Measurements from ENCODE around the gene RAPH1.

RAPH1 gene

GRCh38 chr2:203562268-203562667, 27.2 kb upstream of the RAPH1 start:
- H3K4me3 ChIP-seq (ENCODE audit: low read depth, low read length): no peak overlapping the region
- no peak overlapping the region for H3K4me2 ChIP-seq (ENCODE audit: low read length)
- H3K27ac ChIP-seq: no peak overlapping the region
- H2AFZ ChIP-seq: peak overlapping the region; percentile 35
- no peaks in the 10 kb centered on the region for H3K27me3 ChIP-seq (ENCODE audit: control insufficient read depth, insufficient read depth, low read length)
- no peaks in the 10 kb centered on the region for H3K4me1 ChIP-seq
- TF ChIP-seq, protein P1, sequence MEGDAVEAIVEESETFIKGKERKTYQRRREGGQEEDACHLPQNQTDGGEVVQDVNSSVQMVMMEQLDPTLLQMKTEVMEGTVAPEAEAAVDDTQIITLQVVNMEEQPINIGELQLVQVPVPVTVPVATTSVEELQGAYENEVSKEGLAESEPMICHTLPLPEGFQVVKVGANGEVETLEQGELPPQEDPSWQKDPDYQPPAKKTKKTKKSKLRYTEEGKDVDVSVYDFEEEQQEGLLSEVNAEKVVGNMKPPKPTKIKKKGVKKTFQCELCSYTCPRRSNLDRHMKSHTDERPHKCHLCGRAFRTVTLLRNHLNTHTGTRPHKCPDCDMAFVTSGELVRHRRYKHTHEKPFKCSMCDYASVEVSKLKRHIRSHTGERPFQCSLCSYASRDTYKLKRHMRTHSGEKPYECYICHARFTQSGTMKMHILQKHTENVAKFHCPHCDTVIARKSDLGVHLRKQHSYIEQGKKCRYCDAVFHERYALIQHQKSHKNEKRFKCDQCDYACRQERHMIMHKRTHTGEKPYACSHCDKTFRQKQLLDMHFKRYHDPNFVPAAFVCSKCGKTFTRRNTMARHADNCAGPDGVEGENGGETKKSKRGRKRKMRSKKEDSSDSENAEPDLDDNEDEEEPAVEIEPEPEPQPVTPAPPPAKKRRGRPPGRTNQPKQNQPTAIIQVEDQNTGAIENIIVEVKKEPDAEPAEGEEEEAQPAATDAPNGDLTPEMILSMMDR (IDR thresholded peaks at IDR 0.05): no peak
- H3K79me2 ChIP-seq: no peaks in the 10 kb centered on the region
- H3K9ac ChIP-seq: no peak overlapping the region
- no peaks in the 10 kb centered on the region for H3K36me3 ChIP-seq (ENCODE audit: control insufficient read depth, insufficient read depth, low read length)
- no peaks in the 10 kb centered on the region for H3K9me3 ChIP-seq (ENCODE audit: control insufficient read depth, low read length)

GRCh38 chr2:203559641-203560040, 24.5 kb upstream of the RAPH1 start:
- Histone ChIP-seq H3K27me3 (ENCODE audit: control insufficient read depth, insufficient read depth, low read length) (no peaks in the 10 kb centered on the region), H3K9ac (no peak overlapping the region), H2AFZ (no peak overlapping the region), H3K27ac (no peak overlapping the region), H3K36me3 (ENCODE audit: control insufficient read depth, insufficient read depth, low read length) (no peaks in the 10 kb centered on the region), H3K4me1 (no peaks in the 10 kb centered on the region), H3K9me3 (ENCODE audit: control insufficient read depth, low read length) (no peaks in the 10 kb centered on the region), H3K79me2 (no peaks in the 10 kb centered on the region), H3K4me3 (ENCODE audit: low read depth, low read length) (no peak overlapping the region), H3K4me2 (ENCODE audit: low read length) (no peak overlapping the region)
- TF ChIP-seq, protein P1 (IDR thresholded peaks at IDR 0.05): no peak

DNA sequence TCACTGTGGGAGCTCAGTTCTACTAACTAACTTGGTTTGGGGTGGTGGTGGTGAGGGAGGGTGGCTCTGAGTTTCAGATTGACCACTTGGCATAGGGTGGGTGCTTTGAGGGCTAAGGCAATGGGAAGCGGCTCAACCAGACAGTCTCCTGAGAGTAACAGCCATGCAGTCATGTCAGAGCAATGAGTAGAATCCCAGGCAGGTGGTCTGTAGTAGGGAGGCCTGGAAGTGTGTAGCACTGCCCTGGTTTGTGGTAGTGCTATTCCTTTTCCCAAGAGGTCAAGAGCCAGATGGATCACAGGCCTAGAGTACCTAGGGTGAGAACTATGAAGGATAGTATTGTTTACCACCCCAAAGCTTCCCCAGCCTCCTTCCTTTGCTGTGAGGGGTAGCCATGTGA, 18.7 kb upstream of the RAPH1 start:
- no peaks in the 10 kb centered on the region for H3K9me3 ChIP-seq (ENCODE audit: control insufficient read depth, low read length)
- no peak overlapping the region for H3K4me3 ChIP-seq (ENCODE audit: low read depth, low read length)
- no peak overlapping the region for H3K9ac ChIP-seq
- TF ChIP-seq, protein P1 (IDR thresholded peaks at IDR 0.05): no peak
- no peaks in the 10 kb centered on the region for H3K36me3 ChIP-seq (ENCODE audit: control insufficient read depth, insufficient read depth, low read length)
- H3K27me3 ChIP-seq (ENCODE audit: control insufficient read depth, insufficient read depth, low read length): no peaks in the 10 kb centered on the region
- H3K4me1 ChIP-seq: no peaks in the 10 kb centered on the region
- no peak overlapping the region for H3K4me2 ChIP-seq (ENCODE audit: low read length)
- H3K27ac ChIP-seq: no peak overlapping the region
- H3K79me2 ChIP-seq: no peaks in the 10 kb centered on the region
- no peak overlapping the region for H2AFZ ChIP-seq

GRCh38 chr2:203551778-203552177, 16.7 kb upstream of the RAPH1 start:
- Histone ChIP-seq H3K9me3 (ENCODE audit: control insufficient read depth, low read length) (no peaks in the 10 kb centered on the region), H3K36me3 (ENCODE audit: control insufficient read depth, insufficient read depth, low read length) (no peaks in the 10 kb centered on the region), H3K9ac (no peak overlapping the region), H3K79me2 (no peaks in the 10 kb centered on the region), H3K4me2 (ENCODE audit: low read length) (no peak overlapping the region), H3K4me3 (ENCODE audit: low read depth, low read length) (no peak overlapping the region), H3K4me1 (no peaks in the 10 kb centered on the region), H2AFZ (no peak overlapping the region), H3K27ac (no peak overlapping the region), H3K27me3 (ENCODE audit: control insufficient read depth, insufficient read depth, low read length) (no peaks in the 10 kb centered on the region)
- TF ChIP-seq, protein P1 (IDR thresholded peaks at IDR 0.05): no peak

DNA sequence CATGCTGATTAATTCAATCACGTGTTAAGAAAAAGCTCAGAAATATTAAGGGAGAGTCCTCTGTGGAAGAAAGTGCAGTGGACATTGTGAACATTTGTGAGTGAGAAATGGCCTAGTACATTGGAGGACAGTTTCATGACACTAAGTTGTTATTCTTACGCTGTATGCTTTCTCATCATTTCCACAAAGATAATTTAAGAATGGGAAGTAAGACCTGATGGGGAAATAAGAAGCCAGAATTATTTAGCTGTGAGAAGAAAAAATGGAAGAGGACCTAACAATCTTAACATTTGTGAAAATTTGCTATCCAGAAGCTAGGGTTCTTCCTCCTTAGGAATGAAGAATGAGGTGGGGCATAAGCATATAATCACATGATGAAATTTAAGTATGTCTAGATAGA, 15.2 kb upstream of the RAPH1 start:
- no peaks in the 10 kb centered on the region for H3K27me3 ChIP-seq (ENCODE audit: control insufficient read depth, insufficient read depth, low read length)
- no peak overlapping the region for H2AFZ ChIP-seq
- no peaks in the 10 kb centered on the region for H3K4me1 ChIP-seq
- no peaks in the 10 kb centered on the region for H3K9me3 ChIP-seq (ENCODE audit: control insufficient read depth, low read length)
- TF ChIP-seq, protein P1 (IDR thresholded peaks at IDR 0.05): no peak
- no peaks in the 10 kb centered on the region for H3K36me3 ChIP-seq (ENCODE audit: control insufficient read depth, insufficient read depth, low read length)
- no peak overlapping the region for H3K4me3 ChIP-seq (ENCODE audit: low read depth, low read length)
- H3K79me2 ChIP-seq: no peaks in the 10 kb centered on the region
- H3K9ac ChIP-seq: no peak overlapping the region
- H3K4me2 ChIP-seq (ENCODE audit: low read length): no peak overlapping the region
- H3K27ac ChIP-seq: no peak overlapping the region

Data from parathyroid adenoma (tissue), 2 donors.